Activated CD4-positive, alpha-beta T cell treated with anti-CD3 and anti-CD28 coated beads, Interleukin-2, amount 50 U/mL, for 16 hours (primary cell): Measurements from ENCODE around the gene PRDM16.

ENCODE experiments used
- DNase-seq: peaks from one replicate; pipeline ENCODE4 v3.0.0-alpha.2; 2020

PRDM16 gene

DNA sequence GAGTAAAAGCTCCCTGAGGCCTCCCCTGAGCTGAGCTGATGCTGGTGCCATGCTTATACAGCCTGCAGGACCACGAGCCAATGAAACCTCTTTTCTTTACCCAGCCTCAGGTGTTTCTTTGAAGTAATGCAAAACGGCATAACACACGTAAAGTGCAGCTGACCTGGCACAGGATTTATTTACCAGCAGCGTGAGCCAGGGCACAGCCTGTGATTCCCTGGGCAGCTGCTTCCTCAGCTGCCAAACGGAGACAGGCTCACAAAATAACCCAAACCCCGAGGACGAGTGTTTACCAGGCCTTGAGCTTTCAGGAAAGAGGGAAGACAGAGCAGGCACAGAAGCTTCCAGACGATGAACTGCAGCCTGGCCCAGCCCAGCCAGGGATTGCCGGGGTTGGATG, 264.9 kb downstream of the PRDM16 start:
- DNase-seq = no peak

- DNase-seq = no peak
These were observed 265.4 kb downstream of the PRDM16 start for GRCh38 chr1:3334366-3334765.

- no peak for DNase-seq
These were observed 267.0 kb downstream of the PRDM16 start for GRCh38 chr1:3335754-3336640.

- no peak for DNase-seq
These were observed 267.9 kb downstream of the PRDM16 start for GRCh38 chr1:3336641-3337630.

- no peak for DNase-seq
These were observed 269.1 kb downstream of the PRDM16 start for GRCh38 chr1:3337798-3338724.

DNA sequence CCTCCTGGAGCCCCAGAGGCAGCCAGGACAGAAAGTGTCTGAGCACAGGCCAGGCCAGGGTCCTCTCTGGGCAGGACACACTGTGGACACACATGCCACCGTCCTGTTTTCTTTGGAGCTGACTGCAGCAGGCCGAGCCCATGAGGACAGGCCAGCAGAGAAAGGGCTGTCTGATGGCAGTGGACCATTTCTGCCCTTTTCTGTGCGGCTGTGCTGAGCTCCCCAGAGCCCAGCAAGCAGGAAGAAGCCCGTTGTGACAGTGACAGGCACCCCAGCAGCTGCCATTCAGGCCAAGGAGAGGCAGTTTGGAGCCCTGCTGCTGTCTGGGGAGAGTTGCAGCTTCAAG, 269.7 kb downstream of the PRDM16 start:
- DNase-seq = no peak

- DNase-seq = no peak
These were observed 270.9 kb downstream of the PRDM16 start for GRCh38 chr1:3339856-3340255.

GRCh38 chr1:3340548-3341235, 271.7 kb downstream of the PRDM16 start:
- no peak for DNase-seq

DNA sequence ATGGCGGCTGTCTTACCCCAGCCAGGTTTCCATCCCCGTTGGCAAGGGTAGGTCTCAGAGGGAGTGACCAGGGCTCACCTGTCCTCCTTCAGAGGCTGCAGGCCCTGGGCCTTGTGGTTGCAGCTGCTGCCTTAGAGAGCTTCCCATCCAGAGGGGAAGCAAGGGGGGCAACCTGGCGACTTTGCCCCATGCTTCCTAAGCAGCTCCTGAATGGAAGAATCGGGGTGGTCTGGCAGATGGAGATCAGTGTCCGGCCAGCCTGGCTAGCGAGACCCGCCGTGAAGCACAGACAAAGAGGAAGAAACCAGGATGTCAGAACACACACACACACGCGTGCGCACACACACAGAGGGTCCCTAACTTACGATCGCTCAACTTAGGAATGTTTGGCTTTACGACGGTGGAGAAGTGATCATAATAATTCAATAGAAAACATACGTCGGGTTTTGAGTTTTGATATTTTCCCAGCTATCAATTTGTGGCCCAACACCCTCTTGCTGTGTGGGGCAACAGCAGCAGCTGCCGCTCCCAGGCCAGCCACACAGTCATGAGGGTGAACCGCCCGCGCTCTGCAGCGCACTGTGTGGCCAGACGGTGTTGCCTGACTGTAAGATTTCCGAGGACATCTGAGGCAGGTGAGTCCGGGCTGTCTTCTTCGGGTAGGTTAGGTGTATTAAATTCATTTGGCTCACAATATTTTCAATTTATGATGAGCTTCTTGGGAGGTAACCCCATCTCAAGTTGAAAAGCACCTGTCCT, 272.4 kb downstream of the PRDM16 start:
- no peak for DNase-seq

GRCh38 chr1:3342960-3343359, 274.0 kb downstream of the PRDM16 start:
- DNase-seq = no peak

DNA sequence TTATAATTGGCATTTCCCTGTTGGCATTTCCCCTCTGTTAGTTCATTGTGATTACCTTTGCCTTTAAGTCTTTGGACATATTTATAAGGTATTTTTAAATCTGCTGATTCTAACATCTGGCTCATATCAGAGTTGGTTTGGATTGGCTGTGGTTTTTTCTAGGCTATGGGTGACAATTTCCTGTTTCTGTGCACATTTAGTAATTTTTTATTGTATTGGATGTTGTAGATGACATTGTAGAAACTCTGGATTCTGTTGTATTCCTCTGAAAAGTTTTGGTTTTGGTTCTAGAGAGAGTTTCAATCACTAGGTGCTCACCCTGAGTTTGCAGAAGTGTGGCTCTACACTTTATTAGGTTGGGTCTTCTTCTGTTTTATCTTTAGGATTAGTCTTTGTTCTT, 275.4 kb downstream of the PRDM16 start:
- no peak for DNase-seq

DNA sequence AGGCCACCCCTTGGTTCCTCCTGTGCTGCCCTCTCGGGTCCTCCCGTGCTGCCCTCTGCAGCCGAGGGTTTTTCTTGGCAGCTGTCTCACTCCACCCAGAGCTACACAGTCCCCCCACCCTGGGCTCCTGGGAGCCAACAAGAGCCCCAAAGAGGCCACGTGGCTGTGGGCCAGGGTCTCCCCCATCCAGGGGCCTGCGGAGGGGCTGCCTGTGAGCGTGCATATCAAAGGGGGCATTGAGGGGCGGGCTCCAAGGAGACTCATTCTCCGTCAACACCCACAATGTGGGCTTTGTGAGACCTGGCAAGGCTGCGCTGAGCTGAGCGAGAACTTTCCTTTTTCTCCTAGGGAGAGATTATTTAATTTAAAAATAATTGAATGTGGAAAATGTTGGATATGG, 276.8 kb downstream of the PRDM16 start:
- DNase-seq = no peak

DNA sequence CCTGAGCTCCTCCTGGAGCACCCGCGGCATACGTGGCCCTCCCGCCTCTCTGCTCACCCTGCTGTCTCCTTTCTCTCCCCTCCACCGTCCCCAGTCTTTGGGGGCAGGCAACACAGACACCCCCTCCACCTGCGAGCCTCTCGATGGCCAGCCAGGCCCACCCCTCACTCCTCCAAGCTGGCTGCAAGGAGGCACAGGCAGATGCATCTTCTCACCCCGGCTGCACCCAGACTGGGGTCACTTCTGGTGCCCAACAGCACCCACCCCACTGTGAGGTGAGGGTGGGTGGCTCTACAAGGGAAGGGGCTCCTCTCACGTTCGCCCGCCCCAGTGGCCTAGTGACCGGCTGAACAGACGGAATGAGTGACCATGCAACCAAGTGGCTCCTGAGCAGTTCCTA, 277.5 kb downstream of the PRDM16 start:
- no peak for DNase-seq

DNA sequence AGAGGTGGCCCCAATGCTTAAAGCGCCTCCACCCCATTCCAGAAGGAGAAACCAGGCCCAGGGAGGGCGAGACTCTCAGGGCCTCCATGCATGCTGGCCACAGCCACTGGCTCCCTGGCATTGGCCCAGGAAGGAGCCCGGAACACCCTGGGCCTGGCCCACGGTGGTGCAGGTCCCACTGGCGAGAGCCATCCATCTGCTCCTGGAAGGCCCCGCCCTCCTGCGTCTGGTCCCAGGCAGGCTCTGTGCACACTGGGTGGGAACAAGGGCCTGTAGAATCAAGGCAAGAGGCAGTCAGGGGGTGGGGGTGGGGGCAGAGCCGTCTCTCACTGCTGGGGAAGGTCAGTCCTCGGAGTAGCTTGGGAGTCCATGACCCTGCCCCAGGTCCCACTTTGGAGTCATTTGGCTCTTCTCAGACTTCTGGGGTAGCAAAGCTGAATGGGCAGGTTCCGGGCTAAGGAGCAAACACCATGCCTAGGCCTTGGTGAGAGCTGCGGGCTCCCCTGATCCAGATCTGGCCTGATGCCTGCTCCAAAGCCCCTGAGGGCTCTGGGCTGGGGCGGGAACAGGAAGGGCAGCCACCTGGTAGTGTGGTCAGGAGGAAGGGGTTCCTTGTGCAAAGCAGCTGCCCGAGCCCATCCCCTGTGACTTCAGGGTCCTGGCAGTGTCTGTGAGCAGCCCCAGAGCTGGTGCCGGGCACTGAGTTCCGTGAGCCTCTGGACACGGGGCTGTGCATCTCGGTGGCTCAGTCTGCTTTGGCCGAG, 278.4 kb downstream of the PRDM16 start:
- no peak for DNase-seq

- no peak for DNase-seq
These were observed 279.3 kb downstream of the PRDM16 start for GRCh38 chr1:3348196-3348865.

DNA sequence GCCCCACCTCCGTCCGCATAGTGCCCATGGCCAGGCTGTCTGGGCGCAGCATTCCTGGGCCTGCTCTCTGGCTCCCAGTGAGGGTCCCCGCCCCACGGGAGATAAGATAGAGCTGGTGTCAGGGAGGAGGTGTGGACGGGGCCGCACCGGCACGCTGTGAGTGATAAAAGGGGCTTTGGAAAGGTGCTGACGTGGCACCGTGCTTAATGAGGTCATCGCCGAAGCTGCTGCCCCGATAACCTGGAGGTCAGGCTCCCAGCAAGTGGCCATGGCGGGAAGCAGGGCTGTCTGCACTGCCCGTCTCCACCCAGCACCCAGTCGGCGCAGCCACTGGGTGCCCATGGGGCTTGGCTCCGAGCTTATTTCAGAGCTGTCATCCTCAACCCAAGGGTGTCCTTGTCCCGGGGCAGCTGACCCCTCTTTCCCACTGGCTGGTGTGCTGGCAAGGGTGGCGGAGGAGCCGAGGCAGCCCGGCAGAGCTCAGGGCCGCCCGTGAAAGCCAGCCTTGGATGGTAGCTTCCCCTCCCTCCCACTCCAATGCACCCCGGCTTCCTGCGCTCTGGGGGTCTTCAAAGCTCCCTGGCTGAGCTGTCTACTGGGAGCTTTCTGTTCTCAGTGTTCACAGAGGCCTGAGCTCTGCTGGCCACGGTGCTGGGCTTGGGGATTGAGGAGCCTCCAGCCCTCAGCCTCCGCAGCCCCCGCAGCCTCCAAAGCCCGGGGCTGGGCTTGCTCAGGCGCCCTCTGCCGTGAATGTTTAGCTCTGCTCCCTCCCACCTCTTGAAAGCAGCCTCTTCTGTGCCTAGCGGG, 280.4 kb downstream of the PRDM16 start:
- DNase-seq = no peak

GRCh38 chr1:3349968-3350299, 280.9 kb downstream of the PRDM16 start:
- DNase-seq = no peak

GRCh38 chr1:3350506-3351261, 281.7 kb downstream of the PRDM16 start:
- DNase-seq = no peak
